IMR-90 (cell line): Measurements from ENCODE around the gene PRKCE.

ENCODE experiments used
- CEBPB ChIP-seq: IDR thresholded peaks from 2 replicates; pipeline ENCODE4 v1.6.1; 2012; ENCODE audit warnings: low read depth, low read length, improper control_type of control experiment
- CTCF ChIP-seq: conservative IDR thresholded peaks from 2 replicates; pipeline ENCODE4 v1.5.1; 2012; ENCODE audit warnings: mild to moderate bottlenecking, low read depth, low read length, improper control_type of control experiment
- ELK1 ChIP-seq: fragments of 150-350 bp; IDR thresholded peaks from 2 replicates; pipeline ENCODE4 v1.6.1; 2016; ENCODE audit warnings: low read depth, mild to moderate bottlenecking, low read length, moderate library complexity, borderline replicate concordance
- FOS ChIP-seq: fragments of 150-350 bp; IDR thresholded peaks from 2 replicates; pipeline ENCODE4 v1.6.1; 2016; ENCODE audit warnings: low read depth, low read length
- MAFK ChIP-seq: IDR thresholded peaks from 2 replicates; pipeline ENCODE4 v1.6.1; 2012; ENCODE audit warnings: low read depth, low read length, improper control_type of control experiment
- NFE2L2 ChIP-seq: fragments of 150-350 bp; IDR thresholded peaks from 2 replicates; pipeline ENCODE4 v1.6.1; 2016; ENCODE audit warnings: low read depth, mild to moderate bottlenecking, low read length
- POLR2A ChIP-seq: IDR thresholded peaks from 2 replicates; pipeline ENCODE4 v1.6.1; 2012; ENCODE audit warnings: mild to moderate bottlenecking, low read depth, low read length
- RAD21 ChIP-seq: IDR thresholded peaks from 2 replicates; pipeline ENCODE4 v1.6.1; 2012; ENCODE audit warnings: low read length, improper control_type of control experiment
- RCOR1 ChIP-seq: IDR thresholded peaks from 2 replicates; pipeline ENCODE4 v1.6.1; 2012; ENCODE audit warnings: mild to moderate bottlenecking, low read length, improper control_type of control experiment; ENCODE audit not compliant: insufficient replicate concordance
- USF2 ChIP-seq: fragments of 150-350 bp; IDR thresholded peaks from 2 replicates; pipeline ENCODE4 v1.6.1; 2017; ENCODE audit warnings: mild to moderate bottlenecking, antibody characterized with exemption, low read length, low read depth

- TF ChIP-seq CTCF: no peak
- no peak for TF ChIP-seq POLR2A
- peak; percentile 72 for TF ChIP-seq CEBPB
- no peak for TF ChIP-seq FOS
- no peak for TF ChIP-seq USF2
- TF ChIP-seq RAD21: no peak
- TF ChIP-seq RCOR1: no peak
- TF ChIP-seq NFE2L2: no peak
- no peak for TF ChIP-seq MAFK
- TF ChIP-seq ELK1: no peak
Observed at GRCh38 chr2:46008091-46008870, 356.8 kb downstream of the PRKCE start.
